Peyer's patch (tissue), 4 donors: ENCODE results near the gene TRIM47.

Experiments used
- CTCF ChIP-seq, 6 experiments: fragments of 450-650 bp in 4 of 6; fragments of 200-600 bp in 2 of 6; sonication (generic) in 1 of 6; IDR thresholded peaks; one replicate each; pipeline ENCODE4 v1.5.1; 2017 to 2019; ENCODE audit warnings: antibody characterized with exemption in 6 of 6, mild to moderate bottlenecking in 3 of 6, moderate library complexity in 1 of 6
- POLR2A ChIP-seq, 2 donors: fragments of 450-650 bp; IDR thresholded peaks; one replicate each; pipeline ENCODE4 v1.5.1; 2017; ENCODE audit warnings: antibody characterized with exemption in 2 of 2, mild to moderate bottlenecking in 2 of 2, moderate library complexity in 2 of 2

- TF ChIP-seq CTCF (IDR thresholded peaks at IDR 0.05) = no peak
- no peak for TF ChIP-seq POLR2A (IDR thresholded peaks at IDR 0.05)
Measured at GRCh38 chr17:75829747-75830146, 48.6 kb downstream of the TRIM47 start.
